H9 (cell line): ENCODE results near the gene HDAC3. TPM values are rescaled to one million over a fixed set of nuclear protein-coding genes. Genes with fewer than 3 reads are reported as not detected.

ENCODE experiments used
- DNase-seq: peaks from one replicate; pipeline ENCODE4 v3.0.0-alpha.2; 2017
- H2AFZ ChIP-seq: one replicate; pipeline ENCODE4 v1.6.1; 2013; ENCODE audit warnings: mild to moderate bottlenecking, low read length, control low read depth, moderate library complexity
- H2AK5ac ChIP-seq: 2 replicates; pipeline ENCODE4 v1.6.1; 2013; ENCODE audit warnings: low read length, control low read depth, mixed read lengths; ENCODE audit not compliant: insufficient read length
- H2BK120ac ChIP-seq: one replicate; pipeline ENCODE4 v1.6.1; 2013; ENCODE audit warnings: low read depth, mild to moderate bottlenecking, low read length, control low read depth, inconsistent platforms; ENCODE audit not compliant: poor library complexity, severe bottlenecking
- H2BK12ac ChIP-seq: 2 replicates; pipeline ENCODE4 v1.6.1; 2013; ENCODE audit warnings: low read length, control low read depth, mixed read lengths, low read depth; ENCODE audit not compliant: insufficient read length
- H2BK15ac ChIP-seq: 2 replicates; pipeline ENCODE4 v1.6.1; 2013; ENCODE audit warnings: low read depth, low read length, control low read depth
- H2BK20ac ChIP-seq: one replicate; pipeline ENCODE4 v1.6.1; 2013; ENCODE audit warnings: low read depth, mild to moderate bottlenecking, low read length, control low read depth, inconsistent platforms; ENCODE audit not compliant: poor library complexity, severe bottlenecking
- H2BK5ac ChIP-seq: 2 replicates; pipeline ENCODE4 v1.6.1; 2013; ENCODE audit warnings: low read length, control low read depth, mixed read lengths; ENCODE audit not compliant: insufficient read length
- H3K14ac ChIP-seq: 2 replicates; pipeline ENCODE4 v1.6.1; 2013; ENCODE audit warnings: low read length, control low read depth; ENCODE audit not compliant: insufficient read depth
- H3K18ac ChIP-seq: 2 replicates; pipeline ENCODE4 v1.6.1; 2013; ENCODE audit warnings: low read depth, mild to moderate bottlenecking, mixed read lengths, low read length, control low read depth; ENCODE audit not compliant: insufficient read length
- H3K23ac ChIP-seq: 2 replicates; pipeline ENCODE4 v1.6.1; 2013; ENCODE audit warnings: low read length, control low read depth, mixed read lengths, low read depth; ENCODE audit not compliant: insufficient read length
- H3K23me2 ChIP-seq: 2 replicates; pipeline ENCODE4 v1.6.1; 2013; ENCODE audit warnings: low read depth, mild to moderate bottlenecking, mixed read lengths, low read length, control low read depth; ENCODE audit not compliant: insufficient read length, poor library complexity, severe bottlenecking
- H3K27ac ChIP-seq: 2 replicates; pipeline ENCODE4 v1.5.1; 2013; ENCODE audit warnings: low read length, control low read depth, mixed read lengths, low read depth; ENCODE audit not compliant: insufficient read length
- H3K27me3 ChIP-seq: 2 replicates; pipeline ENCODE4 v1.6.1; 2013; ENCODE audit warnings: low read length, control low read depth, inconsistent platforms; ENCODE audit not compliant: insufficient read depth
- H3K4ac ChIP-seq: 2 replicates; pipeline ENCODE4 v1.6.1; 2013; ENCODE audit warnings: low read depth, mild to moderate bottlenecking, control low read depth, inconsistent platforms, low read length, moderate library complexity
- H3K4me1 ChIP-seq: 2 replicates; pipeline ENCODE4 v1.6.1; 2013; ENCODE audit warnings: low read length, control low read depth, inconsistent platforms; ENCODE audit not compliant: insufficient read depth
- H3K4me2 ChIP-seq: 2 replicates; pipeline ENCODE4 v1.6.1; 2013; ENCODE audit warnings: low read length, control low read depth, mixed read lengths; ENCODE audit not compliant: insufficient read length, insufficient read depth
- H3K56ac ChIP-seq: 2 replicates; pipeline ENCODE4 v1.6.1; 2013; ENCODE audit warnings: low read depth, mild to moderate bottlenecking, mixed read lengths, low read length, control low read depth; ENCODE audit not compliant: insufficient read length
- H3K79me1 ChIP-seq: 2 replicates; pipeline ENCODE4 v1.6.1; 2013; ENCODE audit warnings: low read depth, mild to moderate bottlenecking, moderate library complexity, low read length, control low read depth, inconsistent platforms; ENCODE audit not compliant: insufficient read depth, poor library complexity, severe bottlenecking
- H3K79me2 ChIP-seq: 2 replicates; pipeline ENCODE4 v1.6.1; 2013; ENCODE audit warnings: low read length, control low read depth, inconsistent platforms; ENCODE audit not compliant: insufficient read depth
- H3K9ac ChIP-seq: 2 replicates; pipeline ENCODE4 v1.6.1; 2013; ENCODE audit warnings: low read length, control low read depth, mixed read lengths; ENCODE audit not compliant: insufficient read length; ENCODE audit errors: extremely low read depth
- H3K9me3 ChIP-seq: one replicate; pipeline ENCODE4 v1.6.1; 2013; ENCODE audit warnings: low read depth, low read length, inconsistent platforms; ENCODE audit not compliant: control insufficient read depth
- H3T11ph ChIP-seq: one replicate; pipeline ENCODE4 v1.6.1; 2013; ENCODE audit warnings: mild to moderate bottlenecking, low read length, control low read depth, inconsistent platforms
- H4K20me1 ChIP-seq: one replicate; pipeline ENCODE4 v1.6.1; 2013; ENCODE audit not compliant: control insufficient read depth, insufficient read length, insufficient read depth
- H4K5ac ChIP-seq: 2 replicates; pipeline ENCODE4 v1.6.1; 2013; ENCODE audit warnings: low read depth, mild to moderate bottlenecking, mixed read lengths, low read length, control low read depth; ENCODE audit not compliant: insufficient read length
- H4K8ac ChIP-seq: replicated peaks from 2 replicates; pipeline ENCODE4 v1.6.1; 2013; ENCODE audit warnings: low read length, control low read depth, mixed read lengths, low read depth; ENCODE audit not compliant: insufficient read length
- H4K91ac ChIP-seq: 2 replicates; pipeline ENCODE4 v1.6.1; 2013; ENCODE audit warnings: low read depth, mild to moderate bottlenecking, moderate library complexity, mixed read lengths, low read length, control low read depth; ENCODE audit not compliant: insufficient read length
- H3K27ac Mint-ChIP-seq, 3 experiments: 2 replicates in 2 of 3; 3 replicates in 1 of 3; pipeline ENCODE4 v1.8.0; 2020 to 2021; ENCODE audit warnings: mixed read lengths in 3 of 3, mild to moderate bottlenecking in 1 of 3, moderate library complexity in 1 of 3
- H3K27me3 Mint-ChIP-seq: 2 replicates; pipeline ENCODE4 v1.8.0; 2021; ENCODE audit warnings: low read depth, mild to moderate bottlenecking, moderate library complexity, mixed read lengths
- H3K36me3 Mint-ChIP-seq, 3 experiments: 2 replicates in 2 of 3; 3 replicates in 1 of 3; pipeline ENCODE4 v1.8.0; 2020 to 2021; ENCODE audit warnings: low read depth in 3 of 3, mixed read lengths in 3 of 3; ENCODE audit not compliant: insufficient read depth in 1 of 3
- H3K4me1 Mint-ChIP-seq, 2 experiments: 2 replicates each; pipeline ENCODE4 v1.8.0; 2020; ENCODE audit warnings: mixed read lengths in 2 of 2
- H3K4me3 Mint-ChIP-seq, 2 experiments: 2 replicates in 1 of 2; 3 replicates in 1 of 2; pipeline ENCODE4 v1.8.0; 2020 to 2021; ENCODE audit warnings: mild to moderate bottlenecking in 2 of 2, mixed read lengths in 2 of 2, moderate library complexity in 1 of 2
- H3K9me3 Mint-ChIP-seq, 2 experiments: 2 replicates in 1 of 2; 3 replicates in 1 of 2; pipeline ENCODE4 v1.8.0; 2020; ENCODE audit warnings: mild to moderate bottlenecking in 2 of 2, mixed read lengths in 2 of 2, moderate library complexity in 1 of 2
- WGBS: extraction: QIAGEN DNeasy Blood & Tissue Kit; methylation state at CpG from one replicate; pipeline ENCODE4 v1.1.7; 2013; ENCODE audit warnings: missing lambda C conversion rate, low lambda C conversion rate, mixed read lengths; ENCODE audit not compliant: insufficient read length; ENCODE audit errors: extremely low coverage; 5-methylcytosine and 5-hydroxymethylcytosine counted together
- total RNA-seq: library from RNA; stranded (reverse); gene quantifications from 2 replicates; pipeline ENCODE4 v1.2.1, GENCODE V29; 2021
- TF ChIP-seq, protein P1 (sequence below): fragments of 200-600 bp; sonication (generic); conservative IDR thresholded peaks from 3 replicates; pipeline ENCODE4 v1.8.0; 2021; ENCODE audit warnings: antibody characterized with exemption, mild to moderate bottlenecking

Gene HDAC3
- total RNA-seq, 1 experiment from 2014 or later: 98.3 TPM

GRCh38 chr5:141597394-141597793 is 39.3 kb downstream of the HDAC3 start:
- WGBS: no CpG with 5 or more reads among the region's 2 CpGs
- Mint-ChIP-seq H3K36me3 (peaks cover 0 to 4% (median 2%) of the 10 kb centered on the region in 3 experiments; a peak in 1 of 7 replicates), H3K4me1 (peaks cover 2 to 4% of the 10 kb centered on the region in 2 experiments; a peak in 1 of 4 replicates), H3K9me3 (no peaks in the 10 kb centered on the region), H3K27me3 (no peaks in the 10 kb centered on the region), H3K4me3 (no peak overlapping the region), H3K27ac (no peak overlapping the region)
- Histone ChIP-seq H3K27ac (no peak overlapping the region), H3K79me1 (peaks cover 3% of the 10 kb centered on the region), H3K23me2 (no peaks in the 10 kb centered on the region), H3K4ac (no peak overlapping the region), H3K9ac (no peak overlapping the region), H3K9me3 (no peaks in the 10 kb centered on the region), H3K79me2 (peaks cover 6% of the 10 kb centered on the region; the same call in 1 of the 2 replicates), H3K18ac (no peak overlapping the region), H4K5ac (no peak overlapping the region), H3K14ac (no peak overlapping the region), H2AFZ (no peak overlapping the region), H2BK20ac (no peak overlapping the region), H3T11ph (no peak overlapping the region), H2BK15ac (no peak overlapping the region), H4K20me1 (no peaks in the 10 kb centered on the region), H2BK12ac (no peak overlapping the region), H3K4me2 (no peak overlapping the region), H3K23ac (no peak overlapping the region), H3K4me1 (no peaks in the 10 kb centered on the region), H3K56ac (no peak overlapping the region), H2BK120ac (no peak overlapping the region), H4K8ac (no peak overlapping the region), H2BK5ac (no peak overlapping the region), H4K91ac (no peak overlapping the region), H2AK5ac (no peak overlapping the region), H3K27me3 (no peaks in the 10 kb centered on the region)
- DNase-seq: no peak
- TF ChIP-seq, protein P1, sequence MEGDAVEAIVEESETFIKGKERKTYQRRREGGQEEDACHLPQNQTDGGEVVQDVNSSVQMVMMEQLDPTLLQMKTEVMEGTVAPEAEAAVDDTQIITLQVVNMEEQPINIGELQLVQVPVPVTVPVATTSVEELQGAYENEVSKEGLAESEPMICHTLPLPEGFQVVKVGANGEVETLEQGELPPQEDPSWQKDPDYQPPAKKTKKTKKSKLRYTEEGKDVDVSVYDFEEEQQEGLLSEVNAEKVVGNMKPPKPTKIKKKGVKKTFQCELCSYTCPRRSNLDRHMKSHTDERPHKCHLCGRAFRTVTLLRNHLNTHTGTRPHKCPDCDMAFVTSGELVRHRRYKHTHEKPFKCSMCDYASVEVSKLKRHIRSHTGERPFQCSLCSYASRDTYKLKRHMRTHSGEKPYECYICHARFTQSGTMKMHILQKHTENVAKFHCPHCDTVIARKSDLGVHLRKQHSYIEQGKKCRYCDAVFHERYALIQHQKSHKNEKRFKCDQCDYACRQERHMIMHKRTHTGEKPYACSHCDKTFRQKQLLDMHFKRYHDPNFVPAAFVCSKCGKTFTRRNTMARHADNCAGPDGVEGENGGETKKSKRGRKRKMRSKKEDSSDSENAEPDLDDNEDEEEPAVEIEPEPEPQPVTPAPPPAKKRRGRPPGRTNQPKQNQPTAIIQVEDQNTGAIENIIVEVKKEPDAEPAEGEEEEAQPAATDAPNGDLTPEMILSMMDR: no peak
